Heart right ventricle (tissue), 16 donors: ENCODE results near the gene STARD5. TPM values are rescaled to one million over a fixed set of nuclear protein-coding genes. Genes with fewer than 3 reads are reported as not detected.

Source experiments
- ATAC-seq, 8 donors: fragments of 200-7000 bp; cut with Tn5 transposase; one replicate each; pipeline ENCODE4 v1.9.1; 2020; ENCODE audit warnings: mild to moderate bottlenecking in 8 of 8, moderate library complexity in 8 of 8, moderate number of reproducible peaks in 1 of 8
- DNase-seq, 2 donors: peaks; one replicate each; pipeline ENCODE4 v3.0.0-alpha.2; 2020
- H3K27ac ChIP-seq, 10 donors: fragments of 200-600 bp; sonication (generic) in 2 of 10; one replicate each; pipeline versions ENCODE4 v1.5.0 to v1.8.0; 2020 to 2022; ENCODE audit warnings: mild to moderate bottlenecking in 3 of 10
- H3K27me3 ChIP-seq, 7 donors: fragments of 200-600 bp; one replicate each; pipeline ENCODE4 v1.8.0; 2021 to 2022; ENCODE audit warnings: mild to moderate bottlenecking in 2 of 7
- H3K36me3 ChIP-seq, 9 donors: fragments of 200-600 bp; sonication (generic) in 1 of 9; one replicate each; pipeline versions ENCODE4 v1.5.0 to v1.8.0; 2020 to 2022; ENCODE audit warnings: mild to moderate bottlenecking in 2 of 9
- H3K4me1 ChIP-seq, 9 donors: fragments of 200-600 bp; sonication (generic) in 1 of 9; one replicate each; pipeline versions ENCODE4 v1.5.0 to v1.8.0; 2020 to 2022; ENCODE audit warnings: mild to moderate bottlenecking in 4 of 9
- H3K4me3 ChIP-seq, 10 donors: fragments of 200-600 bp; sonication (generic) in 2 of 10; one replicate each; pipeline versions ENCODE4 v1.5.0 to v1.8.0; 2020 to 2022; ENCODE audit warnings: mild to moderate bottlenecking in 7 of 10, moderate library complexity in 2 of 10
- H3K9me3 ChIP-seq, 11 donors: fragments of 200-600 bp in 10 of 11; sonication (generic) in 2 of 11; one replicate each; pipeline versions ENCODE4 v1.5.0 to v1.8.0; 2013 to 2022; ENCODE audit warnings: mild to moderate bottlenecking in 2 of 11, control low read depth in 1 of 11, moderate library complexity in 1 of 11
- CTCF ChIP-seq, 9 donors: fragments of 200-600 bp; sonication (generic) in 2 of 9; IDR thresholded peaks; one replicate each; pipeline versions ENCODE4 v1.5.0 to v1.8.0; 2021 to 2022; ENCODE audit warnings: antibody characterized with exemption in 9 of 9, mild to moderate bottlenecking in 5 of 9, moderate library complexity in 1 of 9
- WGBS, 2 donors: extraction: QIAGEN DNeasy Blood & Tissue Kit; methylation state at CpG; one replicate each; pipeline ENCODE4 v1.1.7; 2013; ENCODE audit warnings: inconsistent platforms in 1 of 2; 5-methylcytosine and 5-hydroxymethylcytosine counted together
- intact Hi-C, 10 donors: fragments of 100-400 bp; cut with DNase I; formaldehyde crosslinking; loops; one replicate each; pipeline versions ENCODE4 v1.11.1 to v1.14.2; 2022
- polyA plus RNA-seq, 2 donors: library from polyadenylated mRNA; stranded (reverse); fragments of 200-250 nt; gene quantifications; one replicate each; pipeline ENCODE4 v1.2.3, GENCODE V29; 2013
- total RNA-seq, 10 donors: library from RNA; stranded (reverse); fragmentation: NEBNext Ultra II Directional in 3 of 10; extraction: Animal tissue kit (Norgen Biotek cat#: 25700) in 3 of 10; gene quantifications; one replicate each; pipeline versions ENCODE4 v1.2.1 to v1.2.4, GENCODE V29; 2021 to 2023
- donor health status: Arrhythmogenic right ventricular cardiomyopathy.
- donor health status: ischemic (EF 13 %, LVEDD 7.1; RV severe dilation, severe dysfunction).
- donor health status: healthy with polysubstance abuse.
- donor health status: DM: no; HTN: yes; CAD: no.
- donor health status: DM: no; HTN: no; CAD: no.
- donor health status: ischemic (EF 25% LVEDD 6.9; RV normal size, moderate dysfunction).
- donor health status: ischemic (EF 25% LVEDD 5.7; RV mildly dilated, moderate dysfunction).
- donor health status: healthy.
- donor health status: DM: yes; HTN: yes; CAD: no.
- donor health status: Ischemic cardiomyopathy.
- donor health status: ischemic (EF 35%, LVEDD 5.7; RV mildly dilated, moderate dysfunction).
- donor health status: nonischemic (EF 11% LVEDD 7.7; RV severe dilation, severe dysfunction).
- donor health status: DM: yes; HTN: yes; CAD: no.
- donor health status: PGD.
- donor health status: ischemic (EF 29% LVEDD 5.4; RV normal size, mild dysfunction).
- donor health status: nonischemic (EF 23%, LVEDD 6.1; RV moderate dilation, normal function).

The STARD5 gene
- total and polyA plus RNA-seq, 12 donors: 0.70 to 4.7 (median 1.3) TPM

GRCh38 chr15:81273200-81273599 is 50.7 kb downstream of the STARD5 start:
- Histone ChIP-seq H3K27me3 (no peaks in the 10 kb centered on the region), H3K9me3 (peaks cover 0 to 18% (median 8%) of the 10 kb centered on the region in 11 donors), H3K4me1 (peaks cover 0 to 18% (median 5%) of the 10 kb centered on the region in 9 donors), H3K27ac (no peak overlapping the region), H3K4me3 (no peak overlapping the region), H3K36me3 (peaks cover 0 to 18% (median 0%) of the 10 kb centered on the region in 9 donors)
- 90 to 92% methylated on average over 5 of the region's 5 CpGs for WGBS, 2 donors
- intact Hi-C loops: loop anchor here in 4 of 10 donors (2.0 to 10.0 kb wide), 4 partner anchors 62 to 922 kb away; no protein-coding TSS in a partner anchor
- TF ChIP-seq CTCF (IDR thresholded peaks at IDR 0.05): no peak
- no peak for DNase-seq
- ATAC-seq: no peak

- Histone ChIP-seq H3K27ac (no peak overlapping the region), H3K9me3 (peaks cover 0 to 7% (median under 1%) of the 10 kb centered on the region in 11 donors), H3K4me3 (no peak overlapping the region), H3K4me1 (peaks cover 0 to 18% (median 5%) of the 10 kb centered on the region in 9 donors), H3K27me3 (no peaks in the 10 kb centered on the region), H3K36me3 (peaks cover 0 to 18% (median 0%) of the 10 kb centered on the region in 9 donors)
- 86 to 88% methylated on average over 12 of the region's 12 CpGs for WGBS, 2 donors
- intact Hi-C loops: loop anchor here in 4 of 10 donors (2.0 to 10.0 kb wide), 4 partner anchors 63 to 923 kb away; no protein-coding TSS in a partner anchor
- ATAC-seq (no peak), DNase-seq (no peak)
- TF ChIP-seq CTCF (IDR thresholded peaks at IDR 0.05): no peak
These were observed 51.9 kb downstream of the STARD5 start for GRCh38 chr15:81271761-81272644.

- Histone ChIP-seq H3K4me1 (peaks cover 0 to 24% (median 9%) of the 10 kb centered on the region in 9 donors), H3K9me3 (no peaks in the 10 kb centered on the region), H3K36me3 (peaks cover 0 to 18% (median 0%) of the 10 kb centered on the region in 9 donors), H3K27ac (no peak overlapping the region), H3K4me3 (no peak overlapping the region), H3K27me3 (no peaks in the 10 kb centered on the region)
- no peak for TF ChIP-seq CTCF (IDR thresholded peaks at IDR 0.05)
- WGBS, 2 donors: 91 to 92% methylated on average over 11 of the region's 11 CpGs
- no peak for DNase-seq
- intact Hi-C loops: loop anchor here in 3 of 10 donors (5.0 to 10.0 kb wide), 3 partner anchors 64 to 924 kb away; no protein-coding TSS in a partner anchor
- ATAC-seq: no peak
These were observed 53.0 kb downstream of the STARD5 start for GRCh38 chr15:81270781-81271491.

GRCh38 chr15:81270188-81270587 is 53.8 kb downstream of the STARD5 start:
- 77 to 88% methylated on average over 3 of the region's 3 CpGs for WGBS, 2 donors
- intact Hi-C loops: loop anchor here in 3 of 10 donors (5.0 to 10.0 kb wide), 3 partner anchors 65 to 925 kb away; no protein-coding TSS in a partner anchor
- Histone ChIP-seq H3K4me1 (peaks cover 0 to 25% (median 16%) of the 10 kb centered on the region in 9 donors), H3K36me3 (peaks cover 0 to 18% (median 0%) of the 10 kb centered on the region in 9 donors), H3K4me3 (no peak overlapping the region), H3K27me3 (no peaks in the 10 kb centered on the region), H3K27ac (no peak overlapping the region), H3K9me3 (no peaks in the 10 kb centered on the region)
- no peak for TF ChIP-seq CTCF (IDR thresholded peaks at IDR 0.05)
- ATAC-seq (no peak), DNase-seq (no peak)
